ENCODE results near the gene YIPF5. TPM values are rescaled to one million over a fixed set of nuclear protein-coding genes. Genes with fewer than 3 reads are reported as not detected.

The YIPF5 gene
- total and polyA plus RNA-seq, 12 donors = 5.3 to 77.9 (median 49.7) TPM

DNA sequence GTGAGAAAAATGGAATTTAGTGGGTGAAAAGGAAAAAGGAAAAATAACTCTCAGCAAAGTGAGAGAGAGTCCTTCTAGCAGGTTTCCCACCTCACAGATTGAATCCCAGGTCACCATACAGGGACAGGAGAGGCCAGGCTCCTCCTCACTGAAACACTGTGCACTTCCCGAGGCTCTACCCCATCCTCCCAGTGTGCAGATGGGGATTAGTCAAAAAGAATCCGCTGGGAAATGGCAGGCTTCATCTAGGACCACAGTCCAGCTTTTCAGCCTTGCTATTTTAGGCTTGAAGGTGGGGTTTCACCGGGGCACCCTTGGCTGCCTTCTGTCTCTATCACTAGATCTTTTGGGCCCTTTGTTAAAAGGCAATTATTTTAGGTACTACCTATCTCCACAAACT, 47.8 kb downstream of the YIPF5 start:
- Histone ChIP-seq H3K36me3 (replicated peaks in 1 of 2) (no peaks in the 10 kb centered on the region), H3K27ac (no peak overlapping the region), H3K27me3 (no peaks in the 10 kb centered on the region), H3K4me1 (replicated peaks in 1 of 2) (no peaks in the 10 kb centered on the region), H3K9me3 (replicated peaks in 1 of 3) (no peaks in the 10 kb centered on the region), H3K4me3 (no peak overlapping the region)
- WGBS, 4 donors = 74 to 88% (median 80%) methylated on average over 3 of the region's 3 CpGs
- DNase-seq = no peak
- TF ChIP-seq, protein P1, sequence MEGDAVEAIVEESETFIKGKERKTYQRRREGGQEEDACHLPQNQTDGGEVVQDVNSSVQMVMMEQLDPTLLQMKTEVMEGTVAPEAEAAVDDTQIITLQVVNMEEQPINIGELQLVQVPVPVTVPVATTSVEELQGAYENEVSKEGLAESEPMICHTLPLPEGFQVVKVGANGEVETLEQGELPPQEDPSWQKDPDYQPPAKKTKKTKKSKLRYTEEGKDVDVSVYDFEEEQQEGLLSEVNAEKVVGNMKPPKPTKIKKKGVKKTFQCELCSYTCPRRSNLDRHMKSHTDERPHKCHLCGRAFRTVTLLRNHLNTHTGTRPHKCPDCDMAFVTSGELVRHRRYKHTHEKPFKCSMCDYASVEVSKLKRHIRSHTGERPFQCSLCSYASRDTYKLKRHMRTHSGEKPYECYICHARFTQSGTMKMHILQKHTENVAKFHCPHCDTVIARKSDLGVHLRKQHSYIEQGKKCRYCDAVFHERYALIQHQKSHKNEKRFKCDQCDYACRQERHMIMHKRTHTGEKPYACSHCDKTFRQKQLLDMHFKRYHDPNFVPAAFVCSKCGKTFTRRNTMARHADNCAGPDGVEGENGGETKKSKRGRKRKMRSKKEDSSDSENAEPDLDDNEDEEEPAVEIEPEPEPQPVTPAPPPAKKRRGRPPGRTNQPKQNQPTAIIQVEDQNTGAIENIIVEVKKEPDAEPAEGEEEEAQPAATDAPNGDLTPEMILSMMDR (IDR thresholded peaks at IDR 0.05) = no peak
- no peak for TF ChIP-seq POLR2A (IDR thresholded peaks at IDR 0.05)
- intact Hi-C loops (cut with DNase I) = no loop called here

DNA sequence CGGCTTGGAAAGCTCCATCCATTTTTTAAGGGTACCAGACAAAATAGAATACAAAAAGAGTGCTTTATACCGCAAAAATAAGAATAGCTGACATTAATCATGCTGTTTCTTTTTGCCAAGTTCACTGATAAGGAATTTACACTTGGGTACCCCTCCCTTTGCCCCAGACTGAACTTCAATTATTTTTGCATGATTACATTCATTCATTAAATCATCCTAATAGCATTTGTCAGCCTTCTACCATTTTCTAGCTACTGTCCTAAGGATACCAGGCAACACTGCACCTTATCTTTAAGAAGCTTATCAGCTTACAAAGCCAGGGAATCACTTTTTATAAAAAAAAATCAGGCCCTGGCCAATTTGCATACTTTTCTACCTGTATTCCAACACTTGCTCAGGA, 48.4 kb downstream of the YIPF5 start:
- Histone ChIP-seq H3K27ac (no peak overlapping the region), H3K4me1 (replicated peaks in 1 of 2) (no peaks in the 10 kb centered on the region), H3K36me3 (replicated peaks in 1 of 2) (no peaks in the 10 kb centered on the region), H3K27me3 (no peaks in the 10 kb centered on the region), H3K9me3 (replicated peaks in 1 of 3) (no peaks in the 10 kb centered on the region), H3K4me3 (no peak overlapping the region)
- DNase-seq = no peak
- intact Hi-C loops (cut with DNase I) = no loop called here
- 42 to 66% (median 49%) methylated on average over 2 of the region's 2 CpGs for WGBS, 4 donors
- no peak for TF ChIP-seq POLR2A (IDR thresholded peaks at IDR 0.05)
- TF ChIP-seq, protein P1 (IDR thresholded peaks at IDR 0.05) = no peak

DNA sequence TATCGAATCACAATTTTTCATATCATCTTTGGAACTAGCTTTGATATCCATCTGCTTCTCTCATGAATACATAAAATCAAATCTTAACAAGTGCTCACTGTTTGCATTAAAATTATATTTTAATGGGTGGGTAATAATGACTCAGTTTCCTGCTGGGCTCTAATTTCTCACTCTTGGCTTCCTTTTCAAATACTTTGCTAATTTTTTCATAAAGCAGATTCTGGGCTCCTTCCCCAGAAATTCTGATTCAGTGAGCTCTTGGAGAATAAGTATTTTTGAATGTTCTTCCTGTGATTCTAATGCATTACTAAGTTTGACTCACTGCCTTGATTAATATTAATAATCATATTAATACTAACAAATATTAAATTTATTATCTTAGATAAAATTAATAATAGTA, 48.9 kb downstream of the YIPF5 start:
- Histone ChIP-seq H3K36me3 (replicated peaks in 1 of 2) (no peaks in the 10 kb centered on the region), H3K4me1 (replicated peaks in 1 of 2) (no peaks in the 10 kb centered on the region), H3K27ac (no peak overlapping the region), H3K4me3 (no peak overlapping the region), H3K27me3 (no peaks in the 10 kb centered on the region), H3K9me3 (replicated peaks in 1 of 3) (no peaks in the 10 kb centered on the region)
- DNase-seq = no peak
- TF ChIP-seq, protein P1 (IDR thresholded peaks at IDR 0.05) = no peak
- TF ChIP-seq POLR2A (IDR thresholded peaks at IDR 0.05) = no peak
- WGBS, 4 donors = 88 to 96% (median 90%) methylated on average over 1 of the region's 1 CpG
- intact Hi-C loops (cut with DNase I) = no loop called here

DNA sequence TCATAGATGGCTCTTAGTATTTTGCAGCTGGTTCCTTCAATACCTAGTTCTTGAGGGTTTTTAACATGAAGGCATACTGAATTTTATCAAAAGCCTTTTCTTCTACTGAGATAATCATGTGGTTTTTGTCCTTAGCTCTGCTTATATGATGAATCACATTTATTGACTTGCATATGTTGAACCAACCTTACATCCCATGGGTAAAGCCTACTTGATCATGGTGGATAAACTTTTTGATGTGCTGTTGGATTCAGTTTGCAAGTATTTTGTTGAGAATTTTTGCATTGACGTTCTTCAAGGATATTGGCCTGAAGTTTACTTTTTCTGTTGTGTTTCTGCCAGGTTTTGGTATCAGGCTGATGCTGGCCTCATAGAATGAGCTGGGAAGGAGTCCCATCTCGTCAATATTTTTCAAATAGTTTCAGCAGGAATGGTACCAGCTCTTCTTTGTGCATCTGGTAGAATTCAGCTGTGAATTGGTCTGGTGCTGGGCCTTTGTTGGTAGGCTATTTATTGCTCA, 49.7 kb downstream of the YIPF5 start:
- H3K27me3 ChIP-seq = no peaks in the 10 kb centered on the region
- no peak for DNase-seq
- no peaks in the 10 kb centered on the region for H3K9me3 ChIP-seq (replicated peaks in 1 of 3)
- TF ChIP-seq, protein P1 (IDR thresholded peaks at IDR 0.05) = no peak
- TF ChIP-seq POLR2A (IDR thresholded peaks at IDR 0.05) = no peak
- WGBS, 4 donors = 57 to 70% (median 61%) methylated on average over 2 of the region's 2 CpGs
- no peak overlapping the region for H3K4me3 ChIP-seq
- intact Hi-C loops (cut with DNase I) = no loop called here
- H3K27ac ChIP-seq = no peak overlapping the region
- no peaks in the 10 kb centered on the region for H3K4me1 ChIP-seq (replicated peaks in 1 of 2)
- no peaks in the 10 kb centered on the region for H3K36me3 ChIP-seq (replicated peaks in 1 of 2)
